Neural cell (in vitro differentiated cells): ENCODE measurements around the gene ESPL1. TPM values are rescaled to one million over a fixed set of nuclear protein-coding genes. Genes with fewer than 3 reads are reported as not detected.

Experiments
- H2AFZ ChIP-seq: fragments of 200-600, 300-800 bp; sonication (generic), shearing (Covaris generic); 2 replicates; pipeline ENCODE4 v1.6.0; 2014; ENCODE audit warnings: low read depth, mild to moderate bottlenecking, antibody characterized with exemption, low read length, moderate library complexity
- H3F3A ChIP-seq: fragments of 200-600 bp; shearing (Covaris generic); 2 replicates; pipeline ENCODE4 v1.6.1; 2016; ENCODE audit warnings: mild to moderate bottlenecking, moderate library complexity, mixed read lengths, antibody characterized with exemption, low read length; ENCODE audit not compliant: insufficient read depth, poor library complexity, severe bottlenecking
- H3K27ac ChIP-seq: fragments of 200-600, 300-800 bp; sonication (generic), shearing (Covaris generic); 2 replicates; pipeline ENCODE4 v1.5.1; 2014; ENCODE audit warnings: mild to moderate bottlenecking, low read length, moderate library complexity
- H3K27me3 ChIP-seq: fragments of 300-800, 200-600 bp; sonication (generic), shearing (Covaris generic); 2 replicates; pipeline ENCODE4 v1.6.0; 2014; ENCODE audit warnings: mild to moderate bottlenecking, low read depth, low read length, moderate library complexity; ENCODE audit not compliant: insufficient read depth
- H3K36me3 ChIP-seq: fragments of 300-800, 200-600 bp; sonication (generic), shearing (Covaris generic); 2 replicates; pipeline ENCODE4 v1.5.1; 2014; ENCODE audit warnings: mild to moderate bottlenecking, antibody characterized with exemption, low read length, moderate library complexity; ENCODE audit not compliant: insufficient read depth
- H3K4me2 ChIP-seq: fragments of 300-800, 200-600 bp; sonication (generic), shearing (Covaris generic); 2 replicates; pipeline ENCODE4 v1.6.0; 2014; ENCODE audit warnings: mild to moderate bottlenecking, low read length
- H3K4me3 ChIP-seq: fragments of 300-800, 200-600 bp; sonication (generic), shearing (Covaris generic); 2 replicates; pipeline ENCODE4 v1.5.1; 2014; ENCODE audit warnings: mild to moderate bottlenecking, low read length, moderate library complexity
- H3K79me2 ChIP-seq: fragments of 200-600 bp; shearing (Covaris generic); replicated peaks from 2 replicates; pipeline ENCODE4 v1.6.0; 2014; ENCODE audit warnings: mild to moderate bottlenecking, low read length, moderate library complexity; ENCODE audit not compliant: insufficient read depth
- H3K9ac ChIP-seq: fragments of 300-800, 200-600 bp; sonication (generic), shearing (Covaris generic); 2 replicates; pipeline ENCODE4 v1.6.1; 2016; ENCODE audit warnings: mild to moderate bottlenecking, low read length, mixed read lengths
- H3K9me2 ChIP-seq: fragments of 200-600 bp; shearing (Covaris generic); 2 replicates; pipeline ENCODE4 v1.6.1; 2016; ENCODE audit warnings: mild to moderate bottlenecking, low read length, mixed read lengths; ENCODE audit not compliant: insufficient read depth
- H3K9me3 ChIP-seq: fragments of 200-600, 300-800 bp; sonication (generic), shearing (Covaris generic); 2 replicates; pipeline ENCODE4 v1.6.1; 2016; ENCODE audit warnings: mild to moderate bottlenecking, mixed run types, low read length, moderate library complexity, mixed read lengths
- H4K20me1 ChIP-seq: fragments of 200-600 bp; shearing (Covaris generic); 2 replicates; pipeline ENCODE4 v1.6.1; 2016; ENCODE audit warnings: mild to moderate bottlenecking, mixed run types; ENCODE audit not compliant: insufficient read depth
- CTCF ChIP-seq: fragments of 450-650 bp; IDR thresholded peaks from 2 replicates; pipeline ENCODE4 v1.5.1; 2014; ENCODE audit warnings: antibody characterized with exemption, mild to moderate bottlenecking, moderate library complexity; ENCODE audit not compliant: poor library complexity, severe bottlenecking
- EP300 ChIP-seq: fragments of 450-650 bp; conservative IDR thresholded peaks from 2 replicates; pipeline ENCODE4 v1.6.1; 2014; ENCODE audit warnings: antibody characterized with exemption, mild to moderate bottlenecking, moderate library complexity; ENCODE audit not compliant: poor library complexity, severe bottlenecking
- EZH2 ChIP-seq: fragments of 200-600, 300-800 bp; shearing (Covaris generic), sonication (generic); IDR thresholded peaks from 2 replicates; pipeline ENCODE4 v1.6.1; 2014; ENCODE audit warnings: antibody characterized with exemption, low read length, borderline replicate concordance, mild to moderate bottlenecking; ENCODE audit not compliant: insufficient read depth, poor library complexity, severe bottlenecking
- MXI1 ChIP-seq: fragments of 450-650 bp; conservative IDR thresholded peaks from 2 replicates; pipeline ENCODE4 v1.6.1; 2014; ENCODE audit warnings: antibody characterized with exemption, mild to moderate bottlenecking; ENCODE audit not compliant: poor library complexity, severe bottlenecking
- POLR2AphosphoS5 ChIP-seq: IDR thresholded peaks from 2 replicates; pipeline ENCODE4 v1.6.1; 2012
- RAD21 ChIP-seq: fragments of 450-650 bp; conservative IDR thresholded peaks from 2 replicates; pipeline ENCODE4 v1.6.1; 2014; ENCODE audit warnings: antibody characterized with exemption, mild to moderate bottlenecking, moderate library complexity
- REST ChIP-seq: IDR thresholded peaks from 2 replicates; pipeline ENCODE4 v1.6.1; 2012; ENCODE audit warnings: borderline replicate concordance
- SMC3 ChIP-seq: fragments of 450-650 bp; conservative IDR thresholded peaks from 2 replicates; pipeline ENCODE4 v1.6.1; 2014; ENCODE audit warnings: antibody characterized with exemption, mild to moderate bottlenecking, moderate library complexity; ENCODE audit not compliant: poor library complexity
- TAF1 ChIP-seq: IDR thresholded peaks from 2 replicates; pipeline ENCODE4 v1.6.1; 2012; ENCODE audit warnings: low read depth
- polyA plus RNA-seq: library from polyadenylated mRNA; depleted of rRNA; stranded (reverse); fragments of >200 nt; gene quantifications from 2 replicates; pipeline ENCODE4 v1.2.3, GENCODE V29; 2014

Gene ESPL1
- polyA plus RNA-seq, 1 donor from 2014 or later = 0.33 TPM

GRCh38 chr12:53325511-53326061, 57.5 kb downstream of the ESPL1 start:
- H3K4me2 ChIP-seq = no peak overlapping the region
- H3K9me2 ChIP-seq = no peaks in the 10 kb centered on the region
- no peak overlapping the region for H3K27ac ChIP-seq
- H3K9me3 ChIP-seq = no peaks in the 10 kb centered on the region
- H3K27me3 ChIP-seq = peaks cover 19% of the 10 kb centered on the region
- H2AFZ ChIP-seq = no peak overlapping the region
- no peaks in the 10 kb centered on the region for H3K79me2 ChIP-seq
- no peak for TF ChIP-seq POLR2AphosphoS5
- TF ChIP-seq EZH2 = no peak
- no peak for TF ChIP-seq RAD21
- TF ChIP-seq TAF1 = no peak
- TF ChIP-seq EP300 = no peak
- no peak for TF ChIP-seq CTCF
- no peak for TF ChIP-seq REST
- TF ChIP-seq MXI1 = no peak
- TF ChIP-seq SMC3 = no peak
- peak overlapping the region; percentile 66 for H3K4me3 ChIP-seq
- H3F3A ChIP-seq = no peaks in the 10 kb centered on the region
- no peaks in the 10 kb centered on the region for H3K36me3 ChIP-seq
- peak overlapping the region; percentile 44 for H3K9ac ChIP-seq
- no peaks in the 10 kb centered on the region for H4K20me1 ChIP-seq

- Histone ChIP-seq H3K9me2 (no peaks in the 10 kb centered on the region), H3K4me2 (no peak overlapping the region), H3K27ac (no peak overlapping the region), H3F3A (no peaks in the 10 kb centered on the region), H3K4me3 (no peak overlapping the region), H2AFZ (no peak overlapping the region), H3K36me3 (no peaks in the 10 kb centered on the region), H4K20me1 (no peaks in the 10 kb centered on the region), H3K9me3 (no peaks in the 10 kb centered on the region), H3K9ac (no peak overlapping the region), H3K27me3 (peaks cover 19% of the 10 kb centered on the region), H3K79me2 (no peaks in the 10 kb centered on the region)
- TF ChIP-seq RAD21 (no peak), REST (no peak), CTCF (no peak), SMC3 (no peak), POLR2AphosphoS5 (no peak), EP300 (no peak), EZH2 (no peak), TAF1 (no peak), MXI1 (no peak)
These were observed 58.5 kb downstream of the ESPL1 start for GRCh38 chr12:53326460-53327185.
